HepG2 (cell line): ENCODE results near the gene PCSK5.

Source experiments
- CTCF ChIP-seq: sonication (generic); formaldehyde crosslinking; IDR thresholded peaks from 2 replicates; pipeline ENCODE4 v1.5.0; 2020; ENCODE audit warnings: mild to moderate bottlenecking, missing genetic modification reagents, moderate library complexity
- MAFK ChIP-seq, 2 experiments: IDR thresholded peaks in 1 of 2; conservative IDR thresholded peaks in 1 of 2; 2 replicates each; pipeline ENCODE4 v1.6.1; 2011; ENCODE audit warnings: improper control_type of control experiment in 2 of 2, low read length in 2 of 2
- MAX ChIP-seq: IDR thresholded peaks from 2 replicates; pipeline ENCODE4 v1.6.1; 2012; ENCODE audit warnings: inconsistent platforms
- NFRKB ChIP-seq: fragments of 450-650 bp; IDR thresholded peaks from 2 replicates; pipeline ENCODE4 v1.6.1; 2017
- NR2C2 ChIP-seq: sonication (generic); formaldehyde crosslinking; IDR thresholded peaks from 2 replicates; pipeline ENCODE4 v1.4.0; 2020; ENCODE audit warnings: missing genetic modification reagents, mild to moderate bottlenecking, moderate library complexity, borderline replicate concordance
- POLR2A ChIP-seq, 2 experiments: IDR thresholded peaks; 2 replicates each; pipeline ENCODE4 v1.6.1; 2011; ENCODE audit warnings: low read depth in 2 of 2, low read length in 2 of 2, mild to moderate bottlenecking in 1 of 2, moderate library complexity in 1 of 2; ENCODE audit not compliant: insufficient read depth in 1 of 2
- REST ChIP-seq, 2 experiments: IDR thresholded peaks; 2 replicates each; pipeline ENCODE4 v1.6.1; 2011 to 2012; ENCODE audit warnings: low read length in 2 of 2, borderline replicate concordance in 1 of 2, low read depth in 1 of 2, mild to moderate bottlenecking in 1 of 2, moderate library complexity in 1 of 2
- SOX13 ChIP-seq, 3 experiments: fragments of 450-650 bp in 1 of 3; sonication (generic) in 1 of 3; formaldehyde crosslinking in 1 of 3; IDR thresholded peaks in 2 of 3; conservative IDR thresholded peaks in 1 of 3; 2 replicates each; pipeline versions ENCODE4 v1.5.0 to v1.6.1; 2016 to 2020; ENCODE audit warnings: antibody characterized with exemption in 1 of 3, mild to moderate bottlenecking in 1 of 3, missing compliant biosample characterization in 1 of 3, missing genetic modification reagents in 1 of 3, moderate library complexity in 1 of 3
- ZFP37 ChIP-seq: sonication (generic); formaldehyde crosslinking; IDR thresholded peaks from 2 replicates; pipeline ENCODE4 v1.4.0; 2020; ENCODE audit warnings: missing genetic modification reagents, borderline replicate concordance
- ZFYVE20 ChIP-seq: sonication (generic); formaldehyde crosslinking; IDR thresholded peaks from 2 replicates; pipeline ENCODE4 v1.8.0; 2023; ENCODE audit warnings: low read depth, mild to moderate bottlenecking, moderate library complexity, missing genetic modification reagents, borderline replicate concordance
- ZMYM3 ChIP-seq: sonication (generic); formaldehyde crosslinking; IDR thresholded peaks from 2 replicates; pipeline ENCODE4 v1.5.1; 2020; ENCODE audit warnings: mild to moderate bottlenecking, missing genetic modification reagents
- ZNF552 ChIP-seq: sonication (generic); formaldehyde crosslinking; IDR thresholded peaks from 2 replicates; pipeline ENCODE4 v1.9.0; 2022; ENCODE audit warnings: missing genetic modification reagents, mild to moderate bottlenecking, borderline replicate concordance
- ZSCAN29 ChIP-seq: sonication (generic); formaldehyde crosslinking; conservative IDR thresholded peaks from 2 replicates; pipeline ENCODE4 v1.4.0; 2020; ENCODE audit warnings: mild to moderate bottlenecking, missing genetic modification reagents

- no peak for TF ChIP-seq POLR2A (IDR thresholded peaks at IDR 0.05; ENCODE audit: insufficient read depth in 1 of 2, low read depth in 2 of 2, low read length in 2 of 2)
- TF ChIP-seq REST (IDR thresholded peaks at IDR 0.05; ENCODE audit: borderline replicate concordance in 1 of 2, low read depth in 1 of 2, low read length in 2 of 2): no peak
- TF ChIP-seq ZMYM3 (CRISPR knock-in tag): no peak
- TF ChIP-seq SOX13 (IDR thresholded peaks at IDR 0.05): no peak
- no peak for TF ChIP-seq SOX13 (CRISPR knock-in tag; conservative IDR thresholded peaks at IDR 0.05 in 1 of 2, IDR thresholded peaks at IDR 0.05 in 1 of 2)
- TF ChIP-seq ZSCAN29 (CRISPR knock-in tag): no peak
- no peak for TF ChIP-seq NFRKB
- no peak for TF ChIP-seq CTCF
- no peak for TF ChIP-seq MAX
- TF ChIP-seq ZFP37 (CRISPR knock-in tag): no peak
- no peak for TF ChIP-seq NR2C2
- no peak for TF ChIP-seq MAFK (conservative IDR thresholded peaks at IDR 0.05 in 1 of 2, IDR thresholded peaks at IDR 0.05 in 1 of 2; ENCODE audit: low read length in 2 of 2)
- no peak for TF ChIP-seq ZNF552 (CRISPR knock-in tag)
- TF ChIP-seq ZFYVE20 (CRISPR knock-in tag): no peak
Observed at GRCh38 chr9:75876999-75877640, 13.4 kb upstream of the PCSK5 start.
